OCI-LY7 (cell line): ENCODE data around the gene LEMD2. TPM values are rescaled to one million over a fixed set of nuclear protein-coding genes. Genes with fewer than 3 reads are reported as not detected.

Experiments used
- BruUV-seq: library from RNA; stranded (reverse); fragments of 400-500 nt; replicated peaks from 2 replicates; lab custom pipeline; 2021; lab: Mats Ljungman, UMichigan
- CTCF ChIA-PET: fragments of 300-600 bp; sonication (Branson Sonifier 250); formaldehyde crosslinking; loops from one replicate; lab custom pipeline; 2022; ENCODE audit warnings: antibody characterized with exemption; ENCODE audit not compliant: unreplicated experiment; lab: Charles Lee
- POLR2A ChIA-PET: fragments of 300-600 bp; sonication (Branson Sonifier 250); formaldehyde crosslinking; loops from one replicate; lab custom pipeline; 2022; ENCODE audit warnings: antibody characterized with exemption; lab: Charles Lee
- DNase-seq: peaks from one replicate; pipeline ENCODE4 v3.0.0-alpha.2; 2015; ENCODE audit warnings: low spot score
- H2AFZ ChIP-seq: fragments of 200-600 bp; sonication (generic), shearing (Covaris generic); 2 replicates; pipeline ENCODE4 v1.6.1; 2014; ENCODE audit warnings: mild to moderate bottlenecking, antibody characterized with exemption, low read length, moderate library complexity
- H3K27ac ChIP-seq: fragments of 200-600 bp; sonication (generic); 2 replicates; pipeline ENCODE4 v1.5.1; 2014; ENCODE audit warnings: mixed run types, low read depth, mild to moderate bottlenecking, moderate library complexity, low read length, inconsistent platforms; ENCODE audit not compliant: poor library complexity, severe bottlenecking
- H3K36me3 ChIP-seq: fragments of 200-600 bp; sonication (generic); 2 replicates; pipeline ENCODE4 v1.6.1; 2014; ENCODE audit warnings: mild to moderate bottlenecking, antibody characterized with exemption, low read length, moderate library complexity, mixed read lengths; ENCODE audit not compliant: insufficient read depth
- H3K4me1 ChIP-seq: fragments of 200-600 bp; sonication (generic); 2 replicates; pipeline ENCODE4 v1.5.1; 2014; ENCODE audit warnings: mild to moderate bottlenecking, low read length; ENCODE audit not compliant: insufficient read depth, poor library complexity, severe bottlenecking
- H3K4me2 ChIP-seq: fragments of 200-600 bp; sonication (generic); 2 replicates; pipeline ENCODE4 v1.6.1; 2014; ENCODE audit warnings: mild to moderate bottlenecking, low read length
- H3K4me3 ChIP-seq: fragments of 200-600 bp; sonication (generic); 2 replicates; pipeline ENCODE4 v1.5.1; 2014; ENCODE audit warnings: mild to moderate bottlenecking, low read depth, low read length; ENCODE audit not compliant: poor library complexity, severe bottlenecking
- H3K79me2 ChIP-seq: fragments of 200-600 bp; sonication (generic); 2 replicates; pipeline ENCODE4 v1.6.1; 2016; ENCODE audit warnings: low read depth, mild to moderate bottlenecking, low read length, moderate library complexity, mixed read lengths; ENCODE audit not compliant: insufficient read depth
- H3K9me2 ChIP-seq: fragments of 200-600 bp; sonication (generic); 2 replicates; pipeline ENCODE4 v1.6.1; 2016; ENCODE audit warnings: mild to moderate bottlenecking, low read length, mixed read lengths; ENCODE audit not compliant: insufficient read depth
- H3K9me3 ChIP-seq: fragments of 200-600 bp; sonication (generic); 2 replicates; pipeline ENCODE4 v1.6.1; 2014; ENCODE audit warnings: mild to moderate bottlenecking, mixed run types, low read length, mixed read lengths
- H4K20me1 ChIP-seq: fragments of 200-600 bp; sonication (generic); 2 replicates; pipeline ENCODE4 v1.6.1; 2014; ENCODE audit warnings: mild to moderate bottlenecking, antibody characterized with exemption, low read length, moderate library complexity, mixed read lengths; ENCODE audit not compliant: insufficient read depth
- CTCF ChIP-seq: fragments of 200-600 bp; sonication (generic); conservative IDR thresholded peaks from 2 replicates; pipeline ENCODE4 v1.5.1; 2014; ENCODE audit warnings: mild to moderate bottlenecking, antibody characterized with exemption, low read length, moderate library complexity, mixed read lengths
- EZH2phosphoT487 ChIP-seq: fragments of 200-600 bp; sonication (generic); IDR thresholded peaks from 2 replicates; pipeline ENCODE4 v1.6.1; 2018; ENCODE audit warnings: low read depth, borderline replicate concordance, mild to moderate bottlenecking, mixed run types, antibody characterized with exemption, low read length, moderate library complexity, mixed read lengths
- intact Hi-C: fragments of 100-400 bp; cut with micrococcal nuclease; formaldehyde crosslinking; loops from one replicate; pipeline ENCODE4 v1.10.0; 2022; ENCODE audit not compliant: unreplicated experiment
- total RNA-seq, 2 experiments: library from RNA; depleted of rRNA in 1 of 2; stranded (reverse); fragments of >200 nt in 1 of 2; shearing (Covaris generic) in 1 of 2; gene quantifications; 2 replicates each; pipeline ENCODE4 v1.2.3, GENCODE V29; 2014 to 2022

LEMD2 gene
- total RNA-seq, 2 experiments from 2014 or later: 59.2 to 66.9 TPM

GRCh38 chr6:33755070-33755869 lies 33.7 kb downstream of the LEMD2 start:
- H3K27ac ChIP-seq: no peak overlapping the region
- no peaks in the 10 kb centered on the region for H3K9me3 ChIP-seq
- H3K79me2 ChIP-seq: no peaks in the 10 kb centered on the region
- BruUV-seq: no TSS peak
- H3K9me2 ChIP-seq: no peaks in the 10 kb centered on the region
- H3K4me3 ChIP-seq: no peak overlapping the region
- H2AFZ ChIP-seq: no peak overlapping the region
- H3K4me2 ChIP-seq: no peak overlapping the region
- H3K4me1 ChIP-seq: no peaks in the 10 kb centered on the region
- no peaks in the 10 kb centered on the region for H4K20me1 ChIP-seq
- intact Hi-C loops: no loop called here
- CTCF ChIA-PET: no interaction called here
- DNase-seq: no peak
- no peaks in the 10 kb centered on the region for H3K36me3 ChIP-seq
- POLR2A ChIA-PET: interaction anchor here (0.6 kb wide), 1 partner anchor 33 kb away, joined by 3 read pairs; no protein-coding TSS in a partner anchor
- TF ChIP-seq CTCF (no peak), EZH2phosphoT487 (no peak)

GRCh38 chr6:33754222-33754621 lies 34.7 kb downstream of the LEMD2 start:
- Histone ChIP-seq H3K79me2 (no peaks in the 10 kb centered on the region), H3K9me3 (no peaks in the 10 kb centered on the region), H3K4me2 (no peak overlapping the region), H4K20me1 (no peaks in the 10 kb centered on the region), H3K9me2 (no peaks in the 10 kb centered on the region), H2AFZ (no peak overlapping the region), H3K27ac (no peak overlapping the region), H3K4me1 (no peaks in the 10 kb centered on the region), H3K4me3 (no peak overlapping the region), H3K36me3 (no peaks in the 10 kb centered on the region)
- DNase-seq: no peak
- no TSS peak for BruUV-seq
- TF ChIP-seq CTCF: no peak
- no peak for TF ChIP-seq EZH2phosphoT487
- POLR2A ChIA-PET: no interaction called here
- intact Hi-C loops: no loop called here
- CTCF ChIA-PET: no interaction called here

- no TSS peak for BruUV-seq
- no peaks in the 10 kb centered on the region for H3K4me1 ChIP-seq
- no peaks in the 10 kb centered on the region for H3K36me3 ChIP-seq
- no peaks in the 10 kb centered on the region for H3K9me3 ChIP-seq
- H3K9me2 ChIP-seq: no peaks in the 10 kb centered on the region
- no peak for TF ChIP-seq EZH2phosphoT487
- no peaks in the 10 kb centered on the region for H4K20me1 ChIP-seq
- ChIA-PET POLR2A (no interaction called here), CTCF (no interaction called here)
- no peak overlapping the region for H3K4me3 ChIP-seq
- no peak overlapping the region for H2AFZ ChIP-seq
- DNase-seq: no peak
- H3K79me2 ChIP-seq: no peaks in the 10 kb centered on the region
- H3K4me2 ChIP-seq: no peak overlapping the region
- H3K27ac ChIP-seq: no peak overlapping the region
- intact Hi-C loops: no loop called here
Measured at GRCh38 chr6:33752646-33753015, 36.3 kb downstream of the LEMD2 start.
